Stimulated activated CD8-positive, alpha-beta memory T cell treated with anti-CD3 and anti-CD28 coated beads, Interleukin-4, amount 100 ng/mL, for 48 hours (primary cell): ENCODE measurements around the gene F13B.
"Not testable (repeated sequence)": the region's sequence is repeated elsewhere in the genome, so short reads cannot be mapped to it uniquely, and the experiment has no call there.

ENCODE experiments used
- DNase-seq: peaks from one replicate; pipeline ENCODE4 v3.0.0-alpha.2; 2020

Gene F13B, protein sequence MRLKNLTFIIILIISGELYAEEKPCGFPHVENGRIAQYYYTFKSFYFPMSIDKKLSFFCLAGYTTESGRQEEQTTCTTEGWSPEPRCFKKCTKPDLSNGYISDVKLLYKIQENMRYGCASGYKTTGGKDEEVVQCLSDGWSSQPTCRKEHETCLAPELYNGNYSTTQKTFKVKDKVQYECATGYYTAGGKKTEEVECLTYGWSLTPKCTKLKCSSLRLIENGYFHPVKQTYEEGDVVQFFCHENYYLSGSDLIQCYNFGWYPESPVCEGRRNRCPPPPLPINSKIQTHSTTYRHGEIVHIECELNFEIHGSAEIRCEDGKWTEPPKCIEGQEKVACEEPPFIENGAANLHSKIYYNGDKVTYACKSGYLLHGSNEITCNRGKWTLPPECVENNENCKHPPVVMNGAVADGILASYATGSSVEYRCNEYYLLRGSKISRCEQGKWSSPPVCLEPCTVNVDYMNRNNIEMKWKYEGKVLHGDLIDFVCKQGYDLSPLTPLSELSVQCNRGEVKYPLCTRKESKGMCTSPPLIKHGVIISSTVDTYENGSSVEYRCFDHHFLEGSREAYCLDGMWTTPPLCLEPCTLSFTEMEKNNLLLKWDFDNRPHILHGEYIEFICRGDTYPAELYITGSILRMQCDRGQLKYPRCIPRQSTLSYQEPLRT

DNA sequence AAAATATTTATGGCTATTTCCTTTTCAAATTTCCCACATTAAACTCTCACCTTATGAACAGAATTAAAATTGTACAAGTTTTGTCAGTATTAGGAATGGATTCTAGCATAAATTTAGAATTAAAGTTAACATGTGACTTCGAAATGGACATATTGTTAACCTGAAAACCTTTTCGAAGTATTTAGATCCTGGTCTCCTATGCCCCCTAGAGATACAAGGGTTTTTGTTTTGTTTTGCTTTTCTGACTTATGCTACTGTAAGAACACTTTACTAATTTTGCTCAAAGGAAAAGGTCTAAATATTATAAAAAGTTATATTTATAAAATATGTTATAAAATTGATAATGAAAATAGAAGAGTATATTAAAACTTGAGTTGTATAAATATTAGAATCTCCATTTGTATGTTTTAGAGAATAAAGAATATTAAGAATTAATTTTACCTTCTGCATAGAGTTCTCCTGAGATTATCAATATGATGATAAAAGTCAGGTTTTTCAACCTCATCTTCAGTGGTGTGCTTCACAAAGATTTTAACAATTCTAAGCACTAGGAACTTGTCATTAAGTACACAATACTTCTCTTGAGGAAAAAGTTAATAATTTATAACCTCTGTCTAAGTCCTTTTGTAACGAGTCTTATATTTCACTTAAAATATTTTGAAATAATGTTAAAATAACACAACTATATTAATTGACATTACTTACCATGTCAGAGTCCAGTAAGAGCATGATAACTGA, at the start of gene F13B:
TSS of gene F13B (minus strand) at position 542 of the 738 bp plus-strand sequence. CDS start at position 505, 37 bp downstream.
- DNase-seq, result no peak

DNA sequence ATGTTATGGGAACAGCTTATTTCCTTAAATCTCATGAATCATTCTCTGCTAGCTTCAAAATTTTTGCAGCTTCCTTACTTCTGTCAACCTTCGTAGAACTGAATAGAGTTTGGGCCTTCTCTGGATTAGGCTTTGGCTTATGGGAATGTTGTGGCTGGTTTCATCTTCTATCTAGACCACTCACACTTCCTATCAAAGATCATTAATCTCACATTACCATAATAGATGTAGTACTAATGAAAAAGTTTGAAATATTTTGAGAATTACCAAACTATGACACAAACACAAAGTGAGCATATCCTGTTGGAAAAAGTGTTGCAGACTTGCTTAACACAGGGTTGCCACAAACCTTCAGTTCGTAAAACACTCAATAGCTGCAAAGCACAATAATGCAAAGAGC, 49.1 kb upstream of the F13B start:
- DNase-seq, result no peak

DNA sequence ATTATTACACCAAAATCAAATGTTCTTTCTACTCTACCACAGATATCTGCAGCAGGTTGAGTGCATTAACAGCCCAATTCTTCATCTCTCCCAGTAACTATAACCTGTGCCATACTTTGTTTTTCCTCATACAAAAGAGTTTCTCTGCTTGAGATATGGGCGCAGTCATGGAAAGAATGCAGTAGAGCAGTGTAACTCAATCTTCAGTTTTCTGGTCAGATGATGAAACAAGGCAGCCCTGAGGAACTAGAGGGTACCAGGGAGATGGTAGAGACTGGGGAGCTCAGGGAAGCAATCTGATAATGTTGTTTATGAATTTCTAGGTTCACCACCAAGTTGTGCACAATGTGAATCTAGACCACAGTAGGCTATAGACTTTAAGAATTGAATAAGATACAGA, 39.8 kb upstream of the F13B start:
- no peak for DNase-seq

DNA sequence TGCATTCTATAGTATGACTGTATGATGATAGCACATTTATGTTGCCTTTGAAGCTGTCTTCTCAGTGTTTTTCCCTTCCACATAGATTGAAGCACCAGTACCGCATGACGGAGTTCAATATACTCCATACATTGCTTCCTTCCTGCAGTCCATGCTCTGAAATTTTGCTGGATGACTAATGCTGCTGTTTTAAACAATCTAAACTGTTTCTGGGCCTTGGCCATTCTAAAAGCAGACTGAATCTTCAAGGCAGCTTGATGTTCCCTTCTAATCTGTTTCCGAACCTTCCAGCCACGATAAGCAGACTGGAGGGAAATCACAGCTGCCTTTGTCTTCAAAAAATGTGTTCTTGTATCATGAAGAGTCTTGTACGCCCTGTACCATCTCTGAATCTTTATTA, 36.2 kb upstream of the F13B start:
- DNase-seq, result no peak

DNA sequence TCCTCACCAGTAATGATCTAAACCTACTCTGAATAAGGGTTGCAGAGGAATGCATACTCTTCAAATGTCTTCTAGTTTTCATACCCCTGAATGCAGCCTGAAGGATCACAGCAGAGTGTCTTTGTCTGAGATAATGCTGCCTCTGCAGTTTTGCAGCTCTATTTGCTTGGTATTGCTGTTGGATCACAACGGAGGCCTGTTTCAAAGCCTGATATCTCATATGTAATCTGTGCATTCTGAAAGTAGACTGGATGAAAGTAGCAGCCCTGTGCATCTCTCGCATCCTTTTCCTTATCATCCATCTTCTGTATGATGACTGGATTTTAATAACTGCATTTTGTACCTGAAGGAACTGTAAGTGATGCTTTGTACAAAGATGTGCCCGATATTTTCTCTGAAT, 34.9 kb upstream of the F13B start:
- DNase-seq, result no peak

DNA sequence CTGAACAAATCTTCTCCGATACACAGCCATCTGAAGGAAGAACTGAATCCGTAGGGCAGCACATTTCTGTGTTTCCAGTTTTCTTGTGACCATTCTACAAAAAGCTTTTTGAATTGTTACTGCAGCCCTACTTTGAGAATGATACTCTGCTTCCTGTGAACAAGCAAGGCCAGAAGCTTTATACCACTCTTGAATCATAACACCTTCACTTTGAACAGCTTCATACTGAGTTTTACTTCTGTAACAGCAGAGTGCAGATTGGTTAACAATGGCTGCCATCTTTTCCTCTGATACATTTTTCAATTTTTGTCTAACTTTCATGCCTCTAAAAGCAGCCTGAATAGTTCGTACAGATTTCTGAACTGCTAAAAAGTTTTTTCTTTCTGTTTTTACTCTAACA, 33.6 kb upstream of the F13B start:
- no peak for DNase-seq

DNA sequence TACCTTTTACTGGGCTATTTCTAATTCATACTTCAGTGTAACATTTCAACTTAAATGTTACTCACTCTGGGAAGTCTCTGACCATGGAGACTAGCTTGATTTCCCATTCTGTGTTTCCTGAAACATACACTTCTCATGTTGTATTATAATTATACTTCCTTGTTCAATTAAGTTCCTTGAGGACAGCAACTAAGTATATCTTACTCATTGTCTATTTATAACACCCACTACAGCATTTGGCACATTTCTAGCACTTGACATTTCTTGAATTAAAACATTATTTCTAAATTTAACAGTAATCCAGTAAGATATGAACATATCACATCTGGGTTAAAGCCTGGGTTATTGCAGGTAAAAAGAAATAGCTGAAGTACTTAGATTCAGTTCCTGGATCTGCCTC, 32.4 kb upstream of the F13B start:
- no peak for DNase-seq

DNA sequence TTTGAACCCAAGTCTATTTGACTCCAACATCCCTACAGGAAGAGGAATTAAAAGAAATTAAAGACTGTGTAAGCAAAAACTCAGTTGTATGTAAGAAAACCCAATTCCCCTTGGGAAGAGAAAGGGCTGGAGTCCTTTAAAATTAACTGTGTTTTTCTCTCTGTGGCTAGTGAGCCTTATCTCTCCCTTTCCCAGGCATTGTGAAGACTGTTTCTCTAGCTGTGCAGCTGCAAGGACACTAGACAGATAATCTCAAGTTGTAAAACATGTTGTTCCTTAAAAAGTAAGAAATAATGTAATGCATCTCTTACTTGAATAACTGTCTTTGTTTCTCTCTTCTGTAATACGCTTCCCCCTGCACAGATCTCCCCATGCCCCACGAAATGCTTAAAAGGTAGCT, 29.9 kb upstream of the F13B start:
- not testable (repeated sequence) for DNase-seq

DNA sequence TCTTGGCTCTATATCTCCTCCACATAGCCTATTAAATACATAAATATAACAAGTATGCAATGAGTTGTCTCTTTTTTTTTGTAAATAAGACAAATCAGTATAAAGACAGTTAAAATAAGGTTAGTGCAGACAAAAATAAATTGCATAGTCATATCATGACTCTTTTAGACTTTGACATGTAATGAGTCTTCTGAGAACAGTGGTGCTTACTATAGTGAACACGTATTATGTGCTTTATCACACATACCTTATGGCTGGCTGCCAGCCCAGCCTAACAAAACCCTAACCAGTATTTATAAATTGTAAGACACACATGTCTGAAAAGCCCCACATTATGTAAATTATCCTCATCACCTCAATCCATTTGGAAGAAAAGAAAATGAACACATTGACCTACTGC, 29.1 kb upstream of the F13B start:
- DNase-seq, result no peak

DNA sequence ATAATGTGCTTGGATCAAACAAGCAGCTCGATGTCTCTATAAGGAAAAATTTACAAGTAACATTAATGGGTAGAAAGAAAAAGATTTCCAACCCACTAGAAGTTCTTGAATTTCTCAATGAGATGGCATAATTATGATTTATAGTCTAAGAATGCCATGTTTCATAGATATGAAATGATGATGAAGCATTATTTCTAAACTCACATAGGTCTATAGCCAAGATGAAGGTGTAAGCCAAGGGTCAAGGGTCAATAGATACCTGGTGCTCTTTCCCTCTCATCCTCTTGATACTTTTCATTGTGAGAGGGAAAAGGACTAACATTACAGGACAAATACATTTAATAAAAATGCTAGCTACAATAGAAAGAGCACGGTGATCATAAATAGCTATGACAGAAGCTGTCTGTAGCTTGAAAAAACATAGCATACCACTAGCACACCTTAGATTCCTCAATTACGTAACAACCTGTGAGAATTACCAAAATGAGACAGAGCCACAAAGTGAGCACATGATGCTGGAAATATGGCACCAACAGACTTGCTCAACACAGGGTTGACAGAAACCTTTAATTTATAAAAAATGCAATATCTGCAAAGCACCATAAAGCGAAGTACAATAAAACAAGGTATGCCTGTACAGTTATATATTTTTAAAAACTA, 26.3 kb upstream of the F13B start:
- DNase-seq, result no peak

DNA sequence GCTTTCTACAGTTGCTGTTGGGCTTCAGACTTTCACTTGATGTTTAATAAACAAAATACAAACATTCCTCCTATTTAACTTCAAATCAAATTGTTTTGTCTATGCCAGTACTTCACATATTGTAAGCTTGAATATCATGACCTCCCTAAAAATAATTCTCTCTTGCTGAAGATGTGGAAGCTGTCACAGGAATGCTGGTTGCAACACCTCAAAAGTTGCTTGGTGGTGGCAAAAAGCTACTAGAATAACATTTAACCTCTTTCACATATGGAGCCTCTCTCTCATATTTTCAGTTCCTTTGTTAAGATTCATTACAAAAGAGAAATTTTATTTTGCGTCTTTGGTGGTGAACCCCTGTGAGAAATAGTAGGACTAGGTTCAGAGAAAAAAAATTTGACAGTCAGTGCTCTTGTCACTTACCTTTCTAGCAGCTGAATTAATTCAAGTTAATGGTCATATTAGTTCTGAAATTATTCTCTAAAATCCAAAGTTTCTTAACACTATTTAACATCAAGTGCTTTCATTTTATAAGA, 25.5 kb upstream of the F13B start:
- DNase-seq, result no peak

DNA sequence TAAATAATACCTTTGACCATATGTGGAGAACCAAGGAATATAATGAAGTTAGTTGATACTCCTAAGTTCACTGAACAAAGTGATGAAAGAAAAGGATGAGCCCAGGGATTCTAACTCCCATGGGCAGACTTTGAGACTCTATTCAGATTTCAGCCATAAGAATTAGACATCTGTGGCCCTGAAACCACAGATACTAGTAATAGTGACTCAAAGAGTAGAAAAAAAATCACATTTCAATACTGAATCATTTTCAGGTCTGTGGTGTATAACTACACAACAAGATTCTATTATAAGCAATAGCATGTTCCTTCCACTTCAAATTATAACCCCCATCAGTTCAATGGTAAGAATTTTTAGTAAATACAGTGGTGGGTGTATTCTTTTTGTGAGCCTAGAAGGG, 16.4 kb upstream of the F13B start:
- DNase-seq, result no peak

DNA sequence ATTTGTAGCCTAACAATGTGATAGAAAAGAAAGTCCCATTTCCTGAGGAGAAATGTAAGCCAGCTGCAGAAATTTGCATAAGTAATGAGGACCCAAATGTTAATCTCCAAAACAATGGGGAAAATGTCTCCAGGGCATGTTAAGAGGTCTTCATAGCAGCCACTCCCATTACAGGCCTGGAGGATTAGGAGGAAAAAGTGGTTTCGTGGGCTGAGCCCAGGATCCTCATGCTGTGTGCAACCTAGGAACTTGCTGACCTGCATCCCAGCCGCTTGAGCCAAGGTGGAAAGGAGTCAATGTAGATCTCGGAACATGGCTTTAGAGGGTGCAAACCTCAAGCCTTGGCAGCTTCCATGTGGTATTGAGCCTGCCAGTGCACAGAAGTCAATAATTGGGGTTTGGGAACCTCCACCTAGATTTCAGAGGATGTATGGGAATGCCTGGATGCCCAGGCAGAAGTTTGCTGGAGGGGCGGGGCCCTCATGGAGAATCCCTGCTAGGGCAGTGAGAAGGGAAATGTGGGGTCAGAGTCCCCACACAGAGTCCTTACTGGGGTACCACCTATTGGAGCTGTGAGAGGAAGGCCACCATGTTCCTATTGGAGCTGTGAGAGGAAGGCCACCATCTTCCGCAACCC, 14.2 kb upstream of the F13B start:
- no peak for DNase-seq

DNA sequence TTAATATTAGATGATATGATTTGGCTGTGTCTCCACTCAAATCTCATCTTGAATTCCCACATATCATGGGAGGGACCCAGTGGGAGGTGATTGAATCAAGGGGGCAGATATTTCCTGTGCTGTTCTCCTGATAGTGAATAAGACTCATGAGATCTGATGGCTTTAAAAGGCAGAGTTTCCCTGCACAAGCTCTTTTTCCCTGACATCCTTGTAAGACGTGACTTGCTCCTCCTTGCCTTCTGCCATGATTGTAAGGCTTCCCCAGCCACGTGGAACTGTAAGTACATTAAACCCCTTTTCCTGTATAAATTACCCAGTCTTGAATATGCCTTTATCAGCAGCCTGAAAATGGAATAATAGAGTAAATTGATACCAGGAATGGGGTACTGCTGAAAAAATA, 13.3 kb upstream of the F13B start:
- DNase-seq, result no peak

DNA sequence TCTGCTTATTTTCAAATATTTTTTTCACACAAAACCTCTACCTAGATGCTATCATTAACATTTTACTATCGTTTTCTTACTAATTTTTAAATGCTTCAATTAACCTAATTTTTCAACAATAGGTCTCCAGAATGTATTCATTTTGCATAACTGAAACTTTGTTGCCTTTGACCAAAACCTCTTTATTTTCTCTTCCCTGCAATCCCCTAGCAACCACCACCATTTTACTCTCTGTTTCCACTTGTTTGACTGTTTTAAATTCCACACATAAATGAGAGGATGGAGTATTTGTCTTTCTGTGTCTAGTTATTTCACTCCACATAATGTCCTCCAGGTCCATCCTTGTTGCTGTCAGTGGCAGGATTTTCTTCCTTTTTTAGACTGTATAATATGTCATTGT, 9.5 kb upstream of the F13B start:
- DNase-seq, result no peak

DNA sequence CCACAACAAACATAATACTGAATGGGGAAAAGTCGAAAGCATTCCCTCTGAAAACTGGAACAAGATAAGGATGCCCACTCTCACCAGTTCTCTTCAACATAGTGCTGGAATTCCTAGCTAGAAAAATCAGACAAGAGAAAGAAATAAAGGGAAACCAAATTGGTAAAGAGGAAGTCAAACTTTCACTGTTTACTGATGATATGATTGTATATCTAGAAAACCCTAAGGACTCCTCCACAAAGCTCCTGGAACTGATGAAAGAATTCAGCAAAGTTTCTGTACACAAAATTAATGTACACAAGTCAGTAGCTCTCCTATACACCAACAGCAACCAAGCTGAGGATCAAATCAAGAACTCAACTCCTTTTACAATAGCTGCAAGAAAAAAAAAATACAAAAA, 6.9 kb upstream of the F13B start:
- no peak for DNase-seq

DNA sequence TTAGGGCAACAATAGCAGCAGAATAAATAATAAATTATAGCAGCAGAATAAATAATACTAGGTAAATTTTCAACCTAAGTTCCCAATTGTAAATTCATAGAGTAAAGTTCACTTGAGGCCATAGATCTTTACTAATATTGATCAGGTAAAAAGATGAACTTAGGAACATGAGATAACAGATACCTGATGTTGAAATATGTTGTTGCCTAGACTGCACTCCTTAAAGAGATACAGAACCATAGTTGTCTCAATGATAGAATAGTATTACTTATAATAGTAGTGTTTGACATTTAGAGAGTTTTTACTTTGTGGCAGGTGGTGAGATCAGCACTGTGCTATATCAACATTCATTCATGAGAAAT, 378 bp upstream of the F13B start:
- no peak for DNase-seq

DNA sequence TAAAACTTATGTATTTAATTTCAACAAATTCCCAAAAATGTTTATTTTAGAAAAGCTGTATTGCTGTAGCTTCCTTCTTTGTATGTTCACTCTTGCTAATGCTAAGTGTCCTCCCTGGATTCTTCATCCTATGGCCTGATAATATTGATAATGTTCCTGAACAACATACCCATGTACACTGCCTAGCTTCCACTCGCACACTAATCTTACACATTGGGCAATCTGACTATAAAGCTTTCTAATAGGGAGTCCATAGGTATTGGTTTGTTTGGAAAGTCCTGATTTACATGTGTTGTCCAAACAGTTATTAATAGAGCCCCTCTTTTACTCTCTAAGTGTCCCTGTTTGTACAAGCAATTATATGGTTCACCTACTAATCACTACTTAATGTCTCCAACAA, 783 bp downstream of the F13B start:
- no peak for DNase-seq

DNA sequence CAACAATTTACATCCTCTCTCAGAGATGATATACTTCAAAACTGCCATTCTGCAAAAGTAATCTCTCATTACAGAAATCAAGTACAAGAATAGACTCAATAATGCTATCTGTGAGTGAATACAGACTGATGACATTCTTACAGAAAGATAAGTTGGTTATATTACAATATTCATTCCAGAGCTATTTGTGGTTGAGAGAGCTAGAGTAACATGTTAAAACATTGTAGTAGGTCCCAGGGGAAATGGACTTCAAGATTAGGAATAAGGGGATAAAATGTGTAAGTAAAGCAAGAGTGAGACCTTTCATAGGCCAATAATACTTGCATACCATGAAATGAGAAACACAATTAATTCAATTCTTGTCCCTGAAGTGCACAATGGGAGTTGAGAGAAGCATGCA, 1.5 kb downstream of the F13B start:
- DNase-seq, result no peak

DNA sequence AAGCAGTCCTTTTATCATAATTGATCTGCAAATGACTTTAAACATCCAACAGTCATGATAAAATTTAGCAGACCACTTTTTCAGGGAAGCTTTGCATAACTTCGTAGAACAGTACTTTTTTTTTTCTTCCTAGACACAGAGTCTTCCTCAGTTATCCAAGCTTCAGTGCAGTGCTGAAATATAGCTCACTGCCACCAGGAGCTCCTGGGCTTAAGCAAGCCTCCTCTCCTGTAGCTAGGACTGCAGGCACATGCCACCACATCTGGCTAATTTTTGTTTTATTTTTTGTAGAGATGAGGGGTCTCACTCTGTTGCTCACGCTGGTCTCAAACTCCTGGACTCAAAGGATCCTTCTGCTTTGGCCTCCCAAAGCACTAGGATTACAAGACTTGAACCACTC, 3.8 kb downstream of the F13B start:
- DNase-seq, result no peak

DNA sequence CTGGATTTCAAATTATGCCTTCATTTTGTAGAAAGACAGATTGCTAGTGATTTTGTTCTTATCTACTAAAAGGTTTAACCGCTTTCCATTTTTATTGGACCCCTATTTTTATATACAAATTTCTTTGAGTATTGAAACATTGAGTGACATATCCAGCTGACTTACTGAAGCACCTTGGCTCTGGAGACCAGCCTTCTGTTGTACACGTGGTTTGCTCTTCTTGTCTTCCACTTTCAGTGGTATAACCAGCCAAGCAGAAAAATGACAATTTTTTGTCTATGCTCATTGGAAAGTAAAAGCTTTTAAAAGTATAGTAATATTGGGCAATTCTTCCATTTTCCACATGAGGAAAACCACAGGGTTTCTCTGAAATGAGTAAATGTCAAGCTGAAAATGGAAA, 4.4 kb downstream of the F13B start:
- no peak for DNase-seq

DNA sequence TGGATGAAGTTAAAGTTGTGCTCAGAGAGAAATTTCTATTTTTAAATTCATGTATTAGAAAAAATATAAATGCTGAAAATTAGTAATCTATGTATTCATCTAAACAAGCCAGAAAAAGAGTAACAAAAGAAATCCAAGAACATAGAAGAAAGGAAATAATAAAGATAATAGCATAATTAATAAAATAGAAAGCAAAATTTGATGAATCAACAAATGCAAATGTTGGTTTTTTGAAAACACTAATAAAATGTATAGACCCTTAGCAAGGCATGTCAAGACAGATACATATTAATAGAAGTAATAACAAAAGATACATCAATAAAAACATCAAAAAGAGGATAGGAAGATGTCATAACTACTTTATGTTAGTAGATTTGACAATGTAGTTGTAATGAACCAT, 18.0 kb downstream of the F13B start:
- no peak for DNase-seq
